Prostate gland (tissue), 2 donors: ENCODE results near the gene ZFAND2B.

Source experiments
- CTCF ChIP-seq, 4 experiments: fragments of 200-600 bp in 2 of 4; fragments of 450-650 bp in 2 of 4; sonication (generic) in 2 of 4; IDR thresholded peaks; 1 replicate in 3 of 4; 2 replicates in 1 of 4; pipeline ENCODE4 v1.5.1; 2016 to 2019; ENCODE audit warnings: antibody characterized with exemption in 4 of 4, mild to moderate bottlenecking in 2 of 4, moderate library complexity in 2 of 4
- POLR2AphosphoS5 ChIP-seq: sonication (generic); formaldehyde crosslinking; IDR thresholded peaks from one replicate; pipeline ENCODE4 v1.6.1; 2017; ENCODE audit warnings: antibody characterized with exemption

GRCh38 chr2:219243291-219243761, 36.7 kb downstream of the ZFAND2B start:
- no peak for TF ChIP-seq CTCF (IDR thresholded peaks at IDR 0.05)
- TF ChIP-seq POLR2AphosphoS5 = no peak
